HG03439 (cell line): ENCODE measurements around the gene NOS2.
"Not testable (repeated sequence)": the region's sequence is repeated elsewhere in the genome, so short reads cannot be mapped to it uniquely, and the experiment has no call there.

Experiments used
- ATAC-seq: cut with Tn5 transposase; IDR thresholded peaks from one replicate; pipeline ENCODE4 v1.9.1; 2021; ENCODE audit warnings: mild to moderate bottlenecking, moderate library complexity; ENCODE audit not compliant: unreplicated experiment

NOS2 gene

DNA sequence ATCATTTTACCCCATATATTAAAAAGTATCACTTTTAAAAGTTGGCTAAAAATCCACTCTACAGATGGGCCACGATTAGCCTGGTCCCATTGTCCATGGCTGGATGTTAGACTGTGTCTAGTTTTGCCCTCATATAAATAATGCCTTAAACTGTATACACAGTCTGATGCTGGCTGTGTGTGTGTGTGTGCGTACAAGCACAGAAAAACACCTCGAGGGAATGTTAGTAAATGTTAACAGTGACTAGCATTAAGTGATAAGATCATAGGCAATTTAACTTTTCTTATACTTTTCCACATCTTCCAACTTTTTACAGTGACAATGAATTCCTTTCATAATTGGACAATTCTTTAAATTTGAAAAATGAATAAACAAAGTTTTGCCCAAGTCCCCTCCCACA lies 8.2 kb downstream of the NOS2 start:
- no peak for ATAC-seq

DNA sequence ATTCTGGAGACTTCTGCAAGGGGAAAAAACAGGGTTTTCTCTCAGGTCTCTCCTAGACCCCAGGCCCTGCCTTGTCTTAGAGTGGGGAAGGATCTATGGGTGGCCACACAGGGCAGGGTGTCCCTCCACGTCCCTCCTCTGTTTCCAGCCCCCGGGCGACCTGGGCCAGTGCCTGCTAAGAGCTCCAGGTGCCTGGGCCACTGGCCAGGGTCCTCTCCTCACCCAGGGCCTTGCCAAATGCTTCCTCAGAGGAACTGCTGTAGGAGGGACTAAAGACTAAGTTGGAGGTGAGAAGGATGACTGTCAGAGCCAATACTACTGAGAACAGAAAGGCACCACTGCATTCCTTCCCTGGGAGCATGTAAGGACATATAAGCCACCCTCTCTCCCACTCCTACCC lies 11.4 kb downstream of the NOS2 start:
- ATAC-seq = no peak

DNA sequence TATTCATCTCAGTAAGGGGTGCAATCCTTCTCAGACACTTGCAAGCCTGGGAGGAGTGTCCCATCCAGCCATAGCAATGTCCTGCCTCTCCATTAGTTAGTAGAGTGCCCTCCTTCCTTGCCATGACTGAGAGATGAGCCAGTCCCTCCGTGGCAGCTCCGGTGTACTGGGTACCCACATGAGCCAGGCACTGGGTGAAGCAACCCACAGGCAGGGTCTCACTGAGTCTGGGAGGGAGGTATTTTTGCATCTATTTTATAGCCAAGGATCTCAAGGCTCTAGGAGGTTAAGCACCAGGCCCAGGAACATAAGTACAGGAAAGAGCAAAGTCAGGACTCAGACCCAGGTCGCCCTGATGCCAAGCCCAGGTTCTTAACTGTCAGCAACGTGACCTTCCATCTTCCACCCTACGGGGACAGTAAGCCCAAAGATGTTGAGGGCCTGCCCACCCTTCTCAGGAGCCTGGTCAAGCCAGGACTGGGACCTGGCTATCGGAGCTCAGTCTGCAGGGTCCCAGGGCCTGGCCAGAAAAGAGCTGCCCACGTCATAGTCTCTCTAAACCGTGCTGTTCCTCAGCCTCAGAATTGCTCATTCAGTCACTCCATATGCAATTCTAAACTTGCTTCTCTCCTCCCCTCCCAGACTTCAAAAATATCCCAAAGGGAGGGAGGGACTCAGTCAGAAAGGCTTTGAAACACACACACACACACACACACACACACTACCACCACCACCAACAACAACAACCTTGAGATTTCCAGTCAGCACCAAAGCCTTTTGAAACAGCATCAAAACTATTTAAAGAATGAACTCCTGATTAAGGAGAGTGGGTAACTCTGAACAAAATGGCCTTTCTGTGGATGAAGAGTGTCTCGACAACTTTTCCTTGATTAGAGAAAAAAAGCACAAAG lies 16.6 kb downstream of the NOS2 start:
- ATAC-seq = no peak

DNA sequence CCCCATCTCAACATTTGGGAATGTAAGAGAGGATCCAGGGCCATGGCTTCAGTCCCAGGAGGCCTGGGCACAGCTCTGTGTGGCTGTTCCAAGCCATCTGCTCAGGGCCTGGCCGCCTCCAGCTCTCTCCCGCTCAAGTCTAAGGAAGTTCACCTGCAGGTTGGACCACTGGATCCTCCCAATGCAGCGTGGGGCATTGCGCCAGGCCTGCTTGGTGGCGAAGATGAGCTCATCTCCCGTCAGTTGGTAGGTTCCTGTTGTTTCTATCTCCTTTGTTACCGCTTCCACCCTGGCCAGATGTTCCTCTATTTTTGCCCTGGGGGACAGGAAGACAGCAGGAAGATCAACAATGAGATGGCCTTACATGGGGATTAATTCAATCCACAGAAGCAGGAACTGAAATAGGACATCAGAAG lies 17.5 kb downstream of the NOS2 start:
- no peak for ATAC-seq

DNA sequence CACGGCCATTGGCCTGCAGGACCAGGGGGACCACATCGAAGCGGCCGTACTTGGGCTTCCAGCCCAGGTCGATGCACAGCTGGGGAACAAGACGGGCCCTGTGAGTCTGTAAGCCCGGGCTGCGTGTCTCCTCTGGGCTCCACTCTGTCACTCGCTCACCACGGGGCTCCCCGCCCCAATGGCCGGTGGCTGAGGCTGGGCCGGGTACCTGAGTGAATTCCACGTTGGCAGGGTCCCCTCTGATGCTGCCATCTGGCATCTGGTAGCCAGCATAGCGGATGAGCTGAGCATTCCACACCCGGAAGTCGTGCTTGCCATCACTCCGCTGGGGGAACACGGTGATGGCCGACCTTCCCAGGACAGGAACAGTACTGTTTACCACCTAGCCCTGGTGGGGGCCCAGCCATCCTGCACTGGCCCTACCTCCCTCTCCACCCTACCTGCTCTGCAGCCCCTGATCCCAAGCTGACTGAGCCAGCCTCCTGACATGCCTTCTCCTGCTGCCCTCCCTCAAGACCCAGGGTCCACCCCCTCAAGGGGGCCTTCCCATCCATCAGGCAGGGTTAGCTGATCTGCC lies 19.4 kb downstream of the NOS2 start:
- ATAC-seq = no peak

DNA sequence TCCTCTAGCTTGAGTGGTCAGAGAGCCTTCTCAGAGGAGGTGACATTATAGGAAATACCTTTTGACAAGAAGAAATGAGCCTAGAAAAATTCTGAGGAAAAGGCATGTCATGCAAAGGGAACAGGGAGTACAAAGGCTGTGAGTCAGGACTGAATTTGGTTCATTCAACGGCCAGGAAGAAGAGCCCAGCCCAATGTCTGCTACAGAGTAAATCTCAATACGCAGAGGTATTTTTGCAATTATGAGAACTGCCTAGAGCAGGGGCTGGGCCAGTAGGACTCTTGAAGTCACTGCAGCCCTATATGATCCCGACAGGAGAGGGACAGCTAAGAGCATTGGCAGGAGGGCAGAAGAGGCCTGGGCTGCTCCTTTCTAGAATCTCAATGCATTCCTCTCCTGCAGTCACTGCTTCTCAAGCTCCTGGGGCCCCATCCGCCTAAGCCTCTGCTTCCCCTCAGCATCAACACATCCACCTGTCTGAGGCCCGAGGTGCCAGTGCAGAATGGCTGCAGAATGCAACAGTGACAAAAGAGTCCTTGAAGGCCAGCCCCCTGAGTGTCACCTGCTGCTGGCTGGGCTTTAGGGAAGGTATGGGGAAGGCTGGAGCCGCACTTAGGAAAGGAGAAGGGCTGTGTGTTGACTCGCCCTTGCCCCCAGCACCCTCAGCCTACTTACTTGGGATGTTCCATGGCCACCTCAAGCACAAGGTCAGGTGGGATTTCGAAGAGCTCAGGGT lies 20.1 kb downstream of the NOS2 start:
- ATAC-seq = no peak

DNA sequence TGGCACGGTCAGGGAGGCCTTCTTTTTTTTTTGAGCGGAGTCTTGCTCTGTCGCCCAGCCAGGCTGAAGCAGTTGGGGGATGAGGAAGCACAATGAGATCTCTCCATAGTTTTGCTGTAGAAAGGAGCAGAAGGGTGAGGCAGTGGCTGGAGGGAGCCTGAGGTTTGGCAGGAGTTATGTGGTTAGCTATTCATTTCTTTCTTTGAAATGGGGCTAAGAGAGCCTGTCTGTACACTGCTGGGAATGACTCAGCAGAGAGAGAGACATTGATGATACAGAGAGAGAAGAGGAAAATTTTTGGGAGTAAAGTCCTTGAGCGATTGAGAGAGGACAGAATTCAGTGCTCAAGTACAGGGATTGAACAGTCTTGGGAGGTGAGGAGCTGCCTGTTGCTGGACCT lies 22.1 kb downstream of the NOS2 start:
- no peak for ATAC-seq

DNA sequence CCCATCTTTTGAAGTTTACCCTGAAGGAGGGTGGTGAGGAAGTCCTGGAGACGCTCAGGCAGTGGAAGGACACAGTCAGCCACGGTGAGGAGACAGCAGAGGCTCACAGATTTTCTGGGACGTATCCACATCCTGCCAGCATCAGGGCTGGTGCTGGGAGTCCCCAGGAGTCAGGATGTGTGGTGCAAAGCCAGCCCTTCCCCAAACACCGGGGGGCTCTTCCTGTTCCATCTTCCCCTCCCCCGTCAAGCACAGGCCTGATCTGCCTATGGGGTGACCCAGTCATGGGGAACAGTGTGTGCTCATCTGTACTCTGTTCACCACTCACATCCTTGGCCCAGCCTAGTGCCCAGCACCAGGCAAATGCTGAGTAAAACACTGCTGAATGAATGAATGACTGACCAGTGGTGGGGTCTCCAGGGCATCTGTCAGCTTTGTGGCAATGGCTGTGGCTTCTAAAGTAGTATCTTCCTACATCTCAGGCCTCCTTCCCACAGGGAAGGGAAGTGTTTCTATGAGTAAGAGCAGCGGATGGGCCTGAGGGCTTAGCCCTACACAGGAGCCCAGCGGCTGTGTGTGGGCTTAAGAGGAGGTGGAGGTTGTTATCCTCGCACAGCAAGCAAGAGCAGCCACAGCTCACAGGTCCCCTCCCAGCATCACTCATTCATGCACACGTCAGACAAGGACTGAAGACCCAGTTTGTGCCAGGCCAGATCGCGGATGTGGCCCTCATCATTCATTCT lies 23.3 kb downstream of the NOS2 start:
- no peak for ATAC-seq

DNA sequence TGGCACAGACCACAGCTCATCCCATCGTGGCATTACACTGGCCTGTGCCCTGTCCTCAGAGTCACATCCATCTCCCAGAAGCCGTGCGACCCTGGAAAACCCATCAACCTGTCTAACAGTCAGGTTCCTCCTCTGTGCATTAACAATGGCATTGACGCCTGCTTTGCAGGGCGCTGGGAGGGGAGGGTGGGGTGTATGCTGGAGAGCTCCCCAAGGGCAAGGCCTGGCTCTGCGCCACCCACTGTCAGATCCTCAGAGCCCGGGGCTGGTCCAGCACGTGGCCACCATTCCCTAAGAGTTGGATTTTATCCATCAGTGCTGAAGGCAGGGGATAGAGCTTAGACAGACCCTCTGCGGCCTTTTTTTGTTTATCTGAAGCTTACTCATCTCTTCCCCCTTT lies 28.7 kb downstream of the NOS2 start:
- no peak for ATAC-seq

DNA sequence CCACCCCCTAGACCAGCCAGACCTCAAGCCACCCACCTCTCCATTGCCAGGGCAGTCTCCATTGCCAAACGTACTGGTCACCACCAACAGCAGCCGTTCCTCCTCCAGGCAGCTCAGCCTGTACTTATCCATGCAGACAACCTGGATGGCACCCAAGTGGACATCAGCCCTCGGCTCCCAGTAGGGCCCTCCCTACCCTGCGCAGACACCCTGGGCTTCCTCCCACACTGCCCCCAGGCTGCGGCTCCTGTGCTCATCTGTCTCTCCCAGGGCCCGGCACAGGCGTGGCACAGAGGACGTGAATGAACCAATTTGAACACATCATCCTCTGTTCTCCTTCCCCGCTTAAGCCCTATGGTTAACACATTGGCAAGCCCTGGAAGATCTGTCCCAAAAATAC lies 29.5 kb downstream of the NOS2 start:
- no peak for ATAC-seq

DNA sequence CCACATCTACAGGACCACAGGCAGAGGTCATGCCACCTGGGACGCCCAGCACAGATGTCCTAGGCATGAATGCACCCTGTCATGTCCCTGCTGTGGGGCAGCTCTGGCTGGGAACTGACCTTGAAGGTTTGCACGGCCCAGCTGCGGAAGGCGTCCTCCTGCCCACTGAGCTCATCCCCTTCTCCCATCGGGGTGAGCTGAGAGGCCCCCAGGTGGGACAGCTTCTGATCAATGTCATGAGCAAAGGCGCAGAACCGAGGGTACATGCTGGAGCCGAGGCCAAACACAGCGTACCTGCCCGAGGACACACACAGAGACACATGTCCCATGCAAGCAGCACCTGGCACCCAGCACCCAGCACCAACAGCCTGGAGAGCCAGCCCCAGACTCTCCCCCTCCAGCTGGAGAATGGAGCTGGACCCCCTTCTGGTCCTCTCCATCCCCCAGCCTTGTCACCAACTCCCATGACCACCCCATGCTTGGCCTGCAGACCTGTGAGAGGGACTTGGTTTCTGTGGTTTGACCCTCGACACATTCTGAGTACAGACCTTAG lies 31.4 kb downstream of the NOS2 start:
- no peak for ATAC-seq

DNA sequence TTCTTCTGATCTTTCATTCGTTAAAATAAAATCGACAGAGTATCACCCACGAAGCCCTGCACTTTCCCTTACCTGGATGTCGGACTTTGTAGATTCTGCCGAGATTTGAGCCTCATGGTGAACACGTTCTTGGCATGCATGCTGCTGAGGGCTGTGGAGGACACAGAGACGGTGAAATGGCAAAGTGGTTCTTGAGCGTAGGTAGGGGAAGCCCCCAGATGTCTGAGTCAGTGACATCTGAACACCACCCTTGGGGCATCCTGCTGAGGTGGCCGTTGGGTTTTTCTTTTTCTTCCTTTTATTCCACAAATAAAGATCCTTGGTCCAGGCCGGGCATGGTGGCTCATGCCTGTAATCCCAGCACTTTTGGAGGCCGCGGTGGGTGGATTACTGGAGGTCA lies 33.9 kb downstream of the NOS2 start:
- ATAC-seq = no peak

DNA sequence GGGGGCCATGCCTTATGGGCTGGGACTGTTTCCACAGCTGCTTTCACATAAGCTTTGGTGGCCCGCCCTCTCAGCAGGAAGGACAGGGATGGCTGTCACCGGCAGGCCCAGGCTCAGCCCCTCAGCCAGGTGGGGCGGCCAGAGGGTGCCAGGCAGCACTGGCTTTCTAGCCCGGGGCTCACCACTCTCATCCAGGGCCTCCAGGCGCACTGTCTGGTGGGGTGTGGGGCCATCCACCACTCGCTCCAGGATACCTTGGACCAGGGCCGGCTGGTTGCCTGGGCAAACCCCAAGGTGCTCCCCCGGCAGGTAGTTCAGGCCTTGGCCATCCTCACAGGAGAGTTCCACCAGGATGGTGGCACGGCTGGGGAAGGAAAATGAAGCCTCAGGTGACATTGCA lies 35.0 kb downstream of the NOS2 start:
- no peak for ATAC-seq

DNA sequence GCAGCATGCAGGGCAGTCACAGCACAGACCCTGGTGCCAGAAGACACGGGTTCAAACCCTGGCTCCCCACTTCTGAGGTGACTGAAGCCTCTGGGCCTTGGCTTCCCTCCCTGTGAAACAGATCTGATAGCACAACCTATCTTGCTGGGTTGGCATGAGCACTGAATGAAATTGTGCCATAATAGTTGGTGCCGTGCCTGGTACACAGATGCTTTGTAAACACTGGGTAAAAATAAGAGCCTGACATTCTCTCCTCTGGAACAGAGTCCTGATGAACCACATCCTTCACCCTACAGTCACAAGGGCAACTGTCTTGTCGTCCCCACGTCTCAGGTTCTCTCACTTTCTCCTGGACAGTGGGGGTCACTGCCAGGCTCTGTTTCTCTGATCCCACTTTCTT lies 35.7 kb downstream of the NOS2 start:
- ATAC-seq = no peak

DNA sequence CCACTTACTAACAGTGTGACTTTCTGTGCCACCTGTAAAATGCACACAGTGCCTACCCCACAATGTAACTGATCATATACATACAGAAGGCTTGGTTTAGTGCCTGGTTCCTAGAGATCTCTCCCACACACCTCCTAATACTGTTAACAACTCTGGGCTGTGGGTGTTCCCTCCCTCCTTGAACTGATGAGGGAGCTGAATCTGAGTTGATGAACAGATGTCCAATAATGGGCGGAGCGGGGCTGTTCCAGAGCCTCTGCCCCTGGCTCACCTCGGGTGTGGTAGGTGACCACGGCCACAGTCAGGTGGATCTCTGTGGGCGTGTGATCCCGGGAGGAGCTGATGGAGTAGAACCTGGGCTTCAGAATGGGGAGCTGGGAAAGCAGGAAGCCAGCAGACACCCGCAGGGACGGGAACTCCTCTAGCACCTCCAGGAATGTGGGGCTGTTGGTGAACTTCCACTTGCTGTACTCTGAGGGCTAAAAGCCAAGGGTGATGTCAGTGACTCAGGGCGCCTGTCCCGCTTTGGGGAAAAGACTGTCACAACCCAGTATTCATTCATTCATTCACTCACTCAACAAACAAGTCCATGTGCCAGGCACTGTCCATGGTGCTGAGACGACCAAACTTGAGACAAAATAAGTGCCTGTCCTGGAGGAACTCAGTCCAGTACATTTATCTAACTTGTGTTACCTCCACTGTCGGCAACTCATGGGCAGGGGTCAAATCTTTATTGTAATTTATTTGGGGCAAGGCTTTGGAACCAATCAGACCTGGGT lies 37.6 kb downstream of the NOS2 start:
- no peak for ATAC-seq

DNA sequence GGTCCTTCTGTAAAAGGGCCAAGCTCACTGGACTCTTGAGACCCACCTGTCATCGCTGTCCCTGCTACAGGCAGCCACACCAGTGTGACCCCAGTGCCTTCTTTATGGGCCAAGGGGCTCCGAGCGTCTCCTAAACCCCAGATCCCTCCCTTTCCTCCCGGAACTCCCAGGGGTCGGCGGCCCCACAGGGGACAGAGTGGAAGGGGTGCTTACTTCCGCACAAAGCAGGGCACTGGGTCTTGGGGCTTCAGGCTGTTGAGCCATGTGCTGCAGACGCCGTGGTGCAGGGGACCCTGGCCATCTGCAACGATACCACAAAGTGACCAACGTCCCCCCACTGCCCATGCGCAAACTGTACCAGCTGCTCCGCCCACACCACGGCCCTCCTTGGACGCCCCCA lies 39.4 kb downstream of the NOS2 start:
- ATAC-seq = not testable (repeated sequence)

DNA sequence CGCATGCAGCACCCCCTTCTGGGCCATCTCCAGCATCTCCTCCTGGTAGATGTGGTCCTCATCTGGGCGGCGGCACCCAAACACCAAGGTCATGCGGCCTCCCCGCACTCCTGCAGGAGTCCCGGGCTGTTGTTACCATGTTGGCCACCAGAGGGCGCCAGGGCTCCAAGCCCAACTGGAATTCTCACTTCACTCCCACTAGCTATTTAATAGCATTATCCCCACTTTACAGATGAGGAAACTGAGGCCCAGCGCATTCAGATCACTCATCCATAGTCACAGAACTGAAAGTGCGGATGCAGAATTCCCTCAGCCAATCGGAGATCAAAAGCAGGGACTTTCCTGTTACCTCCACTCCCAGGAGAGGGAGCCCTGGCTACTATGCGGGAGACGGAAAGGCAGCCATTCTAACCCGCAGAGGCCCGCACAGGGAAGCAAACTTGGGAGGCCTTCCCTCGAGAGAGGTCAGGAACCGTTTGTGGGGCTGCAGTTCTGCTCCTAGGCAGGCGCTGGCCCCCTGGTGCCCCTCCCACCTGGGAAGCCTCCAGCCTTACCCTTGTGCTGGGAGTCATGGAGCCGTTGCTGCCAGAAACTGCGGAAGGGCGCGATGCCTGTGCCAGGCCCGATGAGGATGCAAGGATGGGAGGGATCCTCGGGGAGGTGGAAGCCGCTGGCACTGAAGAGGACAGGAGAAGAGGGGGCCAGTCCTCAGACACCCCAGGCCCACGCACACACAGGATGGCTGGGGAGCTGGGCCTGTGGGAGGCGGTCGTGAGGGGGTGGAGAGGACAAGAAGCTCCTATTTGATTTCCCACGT lies 40.1 kb downstream of the NOS2 start:
- ATAC-seq = no peak

DNA sequence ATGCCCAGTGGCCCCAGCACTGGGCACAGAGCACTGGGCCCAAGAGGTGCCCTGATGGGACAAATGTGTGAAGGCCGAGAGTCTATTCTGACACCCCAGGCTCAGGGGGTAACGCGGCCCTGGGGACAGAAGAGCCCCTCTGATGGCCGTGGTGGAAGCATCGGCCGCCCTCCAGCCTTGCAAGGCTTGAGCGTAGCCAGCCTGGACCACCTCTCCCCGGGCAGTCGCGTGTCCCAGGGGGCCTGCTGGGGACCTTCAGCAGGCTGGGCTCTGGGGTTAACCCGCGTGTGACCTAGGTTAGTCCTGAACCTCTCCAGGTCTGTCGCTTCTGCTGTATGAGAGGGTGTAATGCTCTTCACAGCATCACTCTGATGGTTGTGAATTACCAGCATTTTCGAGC lies 40.8 kb downstream of the NOS2 start:
- no peak for ATAC-seq
